Upper lobe of left lung (tissue), 6 donors: ENCODE data around the gene PLXNB1. TPM values are rescaled to one million over a fixed set of nuclear protein-coding genes. Genes with fewer than 3 reads are reported as not detected.

Experiments
- ATAC-seq, 2 donors: fragments of 200-7000 bp; cut with Tn5 transposase; one replicate each; pipeline ENCODE4 v1.9.1; 2022; ENCODE audit warnings: mild to moderate bottlenecking in 2 of 2, moderate library complexity in 2 of 2; ENCODE audit not compliant: low FRiP score in 2 of 2
- DNase-seq, 2 donors: peaks; one replicate each; pipeline ENCODE4 v3.0.0-alpha.2; 2019 to 2020
- H3K27ac ChIP-seq, 4 donors: fragments of 200-600 bp; sonication (generic); one replicate each; pipeline ENCODE4 v1.5.1; 2016 to 2019
- H3K27me3 ChIP-seq, 4 donors: fragments of 200-600 bp; sonication (generic); one replicate each; pipeline ENCODE4 v1.5.1; 2017 to 2019
- H3K36me3 ChIP-seq, 4 donors: fragments of 200-600 bp; sonication (generic); one replicate each; pipeline ENCODE4 v1.5.1; 2016 to 2019
- H3K4me1 ChIP-seq, 4 donors: fragments of 200-600 bp; sonication (generic); one replicate each; pipeline ENCODE4 v1.5.1; 2018 to 2019
- H3K4me3 ChIP-seq, 4 donors: fragments of 200-600 bp; sonication (generic); one replicate each; pipeline ENCODE4 v1.5.1; 2017 to 2019; ENCODE audit warnings: mild to moderate bottlenecking in 2 of 4, moderate library complexity in 1 of 4
- H3K9me3 ChIP-seq, 4 donors: fragments of 200-600 bp; sonication (generic); one replicate each; pipeline ENCODE4 v1.5.1; 2018 to 2019
- EP300 ChIP-seq, 4 donors: sonication (generic); formaldehyde crosslinking; IDR thresholded peaks; one replicate each; pipeline ENCODE4 v1.5.1; 2017; ENCODE audit warnings: antibody characterized with exemption in 4 of 4, control low read depth in 2 of 4
- POLR2A ChIP-seq, 4 donors: fragments of 450-650 bp; IDR thresholded peaks; one replicate each; pipeline ENCODE4 v1.5.1; 2016 to 2017; ENCODE audit warnings: antibody characterized with exemption in 4 of 4, mild to moderate bottlenecking in 2 of 4
- POLR2AphosphoS5 ChIP-seq, 2 donors: sonication (generic); formaldehyde crosslinking; IDR thresholded peaks; one replicate each; pipeline ENCODE4 v1.5.1; 2017; ENCODE audit warnings: antibody characterized with exemption in 2 of 2
- WGBS, 2 donors: methylation state at CpG; one replicate each; pipeline ENCODE4 v1.1.5; 2017 to 2018; 5-methylcytosine and 5-hydroxymethylcytosine counted together
- total RNA-seq, 6 donors: library from RNA; depleted of rRNA in 4 of 6; stranded (reverse); fragments of >200 nt in 4 of 6; gene quantifications; one replicate each; pipeline versions ENCODE4 v1.1.0 to v1.2.1, GENCODE V29; 2016 to 2021
- TF ChIP-seq, protein P1 (sequence below), 6 experiments: fragments of 450-650 bp in 4 of 6; fragments of 200-600 bp in 2 of 6; sonication (generic) in 2 of 6; IDR thresholded peaks; one replicate each; pipeline ENCODE4 v1.5.1; 2016 to 2019; ENCODE audit warnings: antibody characterized with exemption in 6 of 6
- donor health status: DM: no; HTN: no; CAD: no; lungs with moderate emphysema.
- donor health status: DM: no; HTN: yes; CAD: no; lungs with severe emphysema.

PLXNB1 gene
- total RNA-seq, 6 donors from 2014 or later, result 91.2 to 588 (median 123) TPM

DNA sequence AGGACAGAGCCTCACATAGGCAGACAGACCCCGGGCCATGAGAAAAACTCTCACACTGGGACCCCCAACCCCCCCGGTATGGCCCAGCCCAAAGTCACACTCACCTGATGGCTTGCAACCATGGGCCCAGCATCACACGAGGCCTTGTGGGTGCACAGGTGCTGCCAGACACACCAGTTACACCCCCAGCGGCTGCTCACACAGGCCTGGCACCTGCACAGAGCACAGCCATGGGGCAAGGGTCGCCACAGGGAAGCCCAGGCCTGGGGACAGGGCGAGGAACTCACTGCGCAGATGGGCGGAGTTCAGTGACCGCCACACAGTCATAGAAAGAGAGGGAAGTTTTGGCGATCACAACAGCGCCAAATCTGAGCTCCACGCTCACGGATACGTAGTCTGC is 9.3 kb downstream of the PLXNB1 start:
- peaks cover 2 to 9% (median 8%) of the 10 kb centered on the region in 4 donors for H3K4me1 ChIP-seq
- H3K27me3 ChIP-seq, result no peaks in the 10 kb centered on the region
- no peak overlapping the region for H3K27ac ChIP-seq
- no peaks in the 10 kb centered on the region for H3K9me3 ChIP-seq
- TF ChIP-seq POLR2AphosphoS5 (IDR thresholded peaks at IDR 0.05), result no peak
- TF ChIP-seq, protein P1, sequence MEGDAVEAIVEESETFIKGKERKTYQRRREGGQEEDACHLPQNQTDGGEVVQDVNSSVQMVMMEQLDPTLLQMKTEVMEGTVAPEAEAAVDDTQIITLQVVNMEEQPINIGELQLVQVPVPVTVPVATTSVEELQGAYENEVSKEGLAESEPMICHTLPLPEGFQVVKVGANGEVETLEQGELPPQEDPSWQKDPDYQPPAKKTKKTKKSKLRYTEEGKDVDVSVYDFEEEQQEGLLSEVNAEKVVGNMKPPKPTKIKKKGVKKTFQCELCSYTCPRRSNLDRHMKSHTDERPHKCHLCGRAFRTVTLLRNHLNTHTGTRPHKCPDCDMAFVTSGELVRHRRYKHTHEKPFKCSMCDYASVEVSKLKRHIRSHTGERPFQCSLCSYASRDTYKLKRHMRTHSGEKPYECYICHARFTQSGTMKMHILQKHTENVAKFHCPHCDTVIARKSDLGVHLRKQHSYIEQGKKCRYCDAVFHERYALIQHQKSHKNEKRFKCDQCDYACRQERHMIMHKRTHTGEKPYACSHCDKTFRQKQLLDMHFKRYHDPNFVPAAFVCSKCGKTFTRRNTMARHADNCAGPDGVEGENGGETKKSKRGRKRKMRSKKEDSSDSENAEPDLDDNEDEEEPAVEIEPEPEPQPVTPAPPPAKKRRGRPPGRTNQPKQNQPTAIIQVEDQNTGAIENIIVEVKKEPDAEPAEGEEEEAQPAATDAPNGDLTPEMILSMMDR (IDR thresholded peaks at IDR 0.05), result no peak
- TF ChIP-seq POLR2A (IDR thresholded peaks at IDR 0.05), result no peak
- TF ChIP-seq EP300 (IDR thresholded peaks at IDR 0.05), result no peak
- 91 to 93% methylated on average over 12 to 14 of the region's 14 CpGs for WGBS, 2 donors
- ATAC-seq (no peak), DNase-seq (no peak)
- no peak overlapping the region for H3K4me3 ChIP-seq
- H3K36me3 ChIP-seq, result peaks cover 5 to 52% (median 37%) of the 10 kb centered on the region in 4 donors

DNA sequence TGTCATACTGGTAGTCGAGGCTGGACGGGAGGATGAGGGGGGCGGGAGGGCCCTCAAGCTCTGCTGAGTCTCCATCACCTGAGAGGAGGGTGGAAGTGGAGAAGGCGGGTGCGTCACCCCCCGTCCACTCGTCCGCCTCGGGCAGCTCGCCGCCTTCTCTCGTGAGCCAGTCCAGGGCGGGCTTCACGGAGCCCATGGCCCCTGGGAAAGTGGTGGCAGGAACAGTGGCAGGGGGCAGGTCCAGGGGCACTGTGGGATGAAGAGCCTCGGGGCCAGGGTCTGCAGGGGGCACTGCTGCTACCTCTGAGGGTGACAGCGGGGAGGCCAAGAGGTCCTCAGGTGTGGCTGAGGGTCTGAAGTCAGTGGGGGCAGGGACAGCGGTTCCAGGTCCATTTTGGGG is 10.3 kb downstream of the PLXNB1 start:
- Histone ChIP-seq H3K9me3 (no peaks in the 10 kb centered on the region), H3K36me3 (peaks cover 5 to 61% (median 46%) of the 10 kb centered on the region in 4 donors), H3K27ac (no peak overlapping the region), H3K4me1 (no peaks in the 10 kb centered on the region), H3K27me3 (no peaks in the 10 kb centered on the region), H3K4me3 (no peak overlapping the region)
- ATAC-seq (no peak), DNase-seq (no peak)
- 81 to 92% methylated on average over 9 to 13 of the region's 17 CpGs for WGBS, 2 donors
- TF ChIP-seq POLR2A (IDR thresholded peaks at IDR 0.05) (no peak), EP300 (IDR thresholded peaks at IDR 0.05) (no peak), POLR2AphosphoS5 (IDR thresholded peaks at IDR 0.05) (no peak)
- TF ChIP-seq, protein P1 (IDR thresholded peaks at IDR 0.05), result no peak

DNA sequence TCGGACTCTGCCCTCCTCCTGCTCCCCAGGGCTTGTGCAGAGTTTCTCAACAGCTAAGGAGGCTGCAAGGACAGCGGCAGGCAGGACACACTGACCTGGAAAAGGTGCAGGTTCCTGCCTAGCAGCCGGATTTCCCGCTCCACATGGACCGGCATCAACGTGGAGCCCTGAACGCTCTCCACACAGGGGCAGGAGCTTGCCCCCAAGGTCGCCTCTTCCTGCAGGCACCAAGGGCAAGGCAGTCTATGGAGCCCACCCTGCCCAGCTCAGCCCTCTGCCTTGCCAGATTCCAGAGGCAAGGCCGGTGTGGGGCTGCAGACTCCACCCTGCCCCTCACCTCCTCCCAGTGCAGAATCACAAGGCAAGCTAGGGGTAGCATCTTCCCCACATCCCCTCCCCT is 10.7 kb downstream of the PLXNB1 start:
- Histone ChIP-seq H3K36me3 (peaks cover 5 to 66% (median 50%) of the 10 kb centered on the region in 4 donors), H3K9me3 (no peaks in the 10 kb centered on the region), H3K4me3 (no peak overlapping the region), H3K27me3 (no peaks in the 10 kb centered on the region), H3K27ac (no peak overlapping the region), H3K4me1 (no peaks in the 10 kb centered on the region)
- TF ChIP-seq, protein P1 (IDR thresholded peaks at IDR 0.05), result no peak
- TF ChIP-seq POLR2AphosphoS5 (IDR thresholded peaks at IDR 0.05), result no peak
- no peak for TF ChIP-seq EP300 (IDR thresholded peaks at IDR 0.05)
- no peak for TF ChIP-seq POLR2A (IDR thresholded peaks at IDR 0.05)
- 86 to 95% methylated on average over 9 of the region's 9 CpGs for WGBS, 2 donors
- ATAC-seq, result no peak
- no peak for DNase-seq

DNA sequence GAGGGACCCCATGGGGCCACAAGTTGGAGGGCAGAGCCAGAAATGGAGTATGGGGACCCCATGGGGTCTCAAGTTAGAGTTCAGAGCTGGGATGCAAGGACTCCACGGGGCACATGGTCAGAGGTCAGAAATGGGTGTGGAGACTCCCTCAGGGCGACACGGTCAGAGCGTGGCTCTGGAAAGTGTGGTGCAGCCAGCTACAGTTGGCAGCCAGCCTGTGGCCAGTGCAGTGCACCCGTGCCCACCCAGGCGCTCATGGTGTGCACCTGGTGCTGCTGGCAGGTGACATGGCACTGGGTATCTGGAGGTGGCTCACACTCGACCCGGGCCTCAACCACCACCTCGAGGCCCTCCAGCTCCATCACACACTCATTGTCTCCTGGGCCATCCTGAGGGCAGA is 11.2 kb downstream of the PLXNB1 start:
- H3K9me3 ChIP-seq, result no peaks in the 10 kb centered on the region
- H3K4me1 ChIP-seq, result no peaks in the 10 kb centered on the region
- no peak for ATAC-seq
- H3K27ac ChIP-seq, result no peak overlapping the region
- peaks cover 5 to 70% (median 54%) of the 10 kb centered on the region in 4 donors for H3K36me3 ChIP-seq
- no peaks in the 10 kb centered on the region for H3K27me3 ChIP-seq
- H3K4me3 ChIP-seq, result no peak overlapping the region
- 89 to 94% methylated on average over 7 to 9 of the region's 9 CpGs for WGBS, 2 donors
- no peak for DNase-seq
- no peak for TF ChIP-seq POLR2AphosphoS5 (IDR thresholded peaks at IDR 0.05)
- TF ChIP-seq, protein P1 (IDR thresholded peaks at IDR 0.05), result no peak
- no peak for TF ChIP-seq POLR2A (IDR thresholded peaks at IDR 0.05)
- TF ChIP-seq EP300 (IDR thresholded peaks at IDR 0.05), result no peak

DNA sequence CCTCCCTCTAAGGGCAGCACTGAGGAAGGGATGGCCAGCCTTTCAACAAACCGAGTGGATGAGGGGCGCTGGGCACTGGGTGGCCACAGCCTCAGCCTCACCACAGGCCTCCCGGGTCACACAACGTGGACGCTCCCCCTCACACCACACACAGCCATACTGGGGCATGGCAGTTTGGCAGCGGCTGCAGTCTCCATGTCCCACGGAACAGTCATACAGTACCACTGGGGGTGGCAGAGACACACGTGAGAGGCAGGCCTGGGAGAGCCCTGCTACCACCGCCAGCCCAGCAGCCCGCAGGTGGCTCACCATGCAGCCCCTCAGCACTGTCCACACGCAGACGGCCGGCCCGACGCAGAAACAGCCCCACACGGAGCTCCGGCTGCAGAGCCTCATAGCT is 11.7 kb downstream of the PLXNB1 start:
- 93 to 94% methylated on average over 7 to 16 of the region's 17 CpGs for WGBS, 2 donors

More for the DNA sequence above, 11.7 kb downstream of the PLXNB1 start:
- H3K27me3 ChIP-seq, result no peaks in the 10 kb centered on the region
- no peaks in the 10 kb centered on the region for H3K4me1 ChIP-seq
- ATAC-seq (no peak), DNase-seq (no peak)
- no peak overlapping the region for H3K4me3 ChIP-seq
- H3K27ac ChIP-seq, result no peak overlapping the region
- TF ChIP-seq POLR2A (IDR thresholded peaks at IDR 0.05) (no peak), POLR2AphosphoS5 (IDR thresholded peaks at IDR 0.05) (no peak)
- TF ChIP-seq, protein P1 (IDR thresholded peaks at IDR 0.05), result no peak
- no peaks in the 10 kb centered on the region for H3K9me3 ChIP-seq
- peaks cover 5 to 74% (median 57%) of the 10 kb centered on the region in 4 donors for H3K36me3 ChIP-seq
